GM18508 (cell line): ENCODE measurements around the gene LCN9.

Experiments used
- ATAC-seq: cut with Tn5 transposase; IDR thresholded peaks from one replicate; pipeline ENCODE4 v1.9.1; 2021; ENCODE audit warnings: moderate number of reproducible peaks; ENCODE audit not compliant: insufficient read depth, unreplicated experiment

LCN9 gene

DNA sequence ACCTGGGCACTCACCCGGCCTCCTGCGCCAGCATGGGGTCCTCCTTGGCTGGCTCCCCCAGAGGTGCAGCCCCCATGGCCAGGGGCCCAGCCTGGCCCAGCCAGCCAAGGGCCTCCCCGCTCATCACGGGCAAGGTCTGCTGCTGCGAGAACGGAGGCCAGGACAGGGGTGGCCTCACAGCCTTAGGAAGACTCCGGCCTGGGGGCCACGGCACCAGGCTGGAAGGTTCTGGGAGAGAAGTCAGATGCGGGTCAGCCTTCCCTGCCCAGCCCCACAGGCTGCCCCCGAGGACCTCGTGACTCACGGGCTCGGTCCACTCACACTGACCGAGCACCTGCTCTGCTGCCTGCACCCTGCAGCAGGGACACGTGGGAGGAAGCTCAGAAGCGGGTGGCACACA is 31.9 kb downstream of the LCN9 start:
- no peak for ATAC-seq

DNA sequence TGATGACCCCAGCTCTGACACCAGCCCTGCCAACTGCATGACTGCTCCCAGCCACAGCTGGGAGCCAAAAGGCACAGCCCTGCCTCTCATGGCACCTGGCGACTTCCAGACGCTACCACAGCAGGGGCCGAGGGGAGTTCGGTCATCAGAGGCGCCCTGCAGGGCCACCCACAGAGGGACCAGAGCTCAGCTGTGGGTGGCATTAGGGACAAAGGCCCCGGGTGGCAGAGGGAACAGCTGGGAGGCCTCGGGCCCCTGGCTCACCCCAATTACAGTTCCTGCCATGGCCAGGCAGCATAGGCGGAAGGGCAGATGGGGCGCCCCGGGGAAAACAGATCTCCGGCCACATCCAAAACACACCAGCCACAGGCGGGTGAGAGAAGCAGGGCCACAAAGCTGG is 32.5 kb downstream of the LCN9 start:
- no peak for ATAC-seq

- no peak for ATAC-seq
These were observed 33.3 kb downstream of the LCN9 start for GRCh38 chr9:135696446-135696845.

GRCh38 chr9:135697226-135697625 is 34.1 kb downstream of the LCN9 start:
- ATAC-seq = no peak

DNA sequence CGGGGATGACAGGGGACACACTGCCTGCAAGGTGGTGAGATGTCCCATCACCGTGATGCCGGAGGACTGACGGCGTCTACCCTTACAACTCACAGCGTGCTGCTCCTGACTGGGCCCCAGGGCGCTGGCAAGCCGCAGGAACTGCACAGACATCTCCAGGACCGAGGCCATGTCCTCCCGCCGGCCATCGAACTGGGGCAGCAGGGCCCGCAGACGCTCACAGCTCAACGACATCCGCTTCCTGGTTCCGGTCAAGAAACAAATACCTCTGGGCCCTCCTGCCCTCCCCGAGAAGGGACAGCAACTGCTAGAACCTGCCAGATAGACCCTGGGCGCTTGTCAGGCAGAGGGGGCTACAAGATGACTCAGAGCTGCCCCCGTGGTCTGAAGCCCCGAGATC is 35.1 kb downstream of the LCN9 start:
- ATAC-seq = no peak

DNA sequence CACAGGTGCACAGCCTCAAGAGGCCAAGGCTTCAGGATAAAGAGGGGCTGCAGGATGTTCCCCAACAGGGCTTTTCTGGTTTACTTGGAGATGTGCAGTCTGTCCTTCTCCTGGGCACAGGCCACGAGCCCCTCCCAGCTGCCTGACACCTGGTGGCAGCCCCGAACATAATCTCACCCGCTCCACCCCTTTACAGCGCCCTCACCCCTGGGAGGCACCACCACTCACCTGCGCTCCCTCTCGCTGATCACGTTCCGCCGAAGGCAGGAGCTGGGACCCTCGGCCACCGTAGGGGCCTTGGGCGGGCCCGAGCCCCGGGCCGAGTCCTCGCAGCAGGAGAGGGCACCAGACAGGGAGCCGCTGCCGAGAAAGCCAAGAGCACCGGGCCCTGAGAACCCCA is 35.7 kb downstream of the LCN9 start:
- ATAC-seq = no peak

GRCh38 chr9:135699440-135699839 is 36.3 kb downstream of the LCN9 start, which contains the start of gene SOHLH1:
Gene SOHLH1, minus strand, starts transcription at chr9:135699481. Its CDS starts 14 bp downstream, at chr9:135699467.
- ATAC-seq = no peak

GRCh38 chr9:135700525-135700924 is 37.4 kb downstream of the LCN9 start:
- ATAC-seq = no peak

DNA sequence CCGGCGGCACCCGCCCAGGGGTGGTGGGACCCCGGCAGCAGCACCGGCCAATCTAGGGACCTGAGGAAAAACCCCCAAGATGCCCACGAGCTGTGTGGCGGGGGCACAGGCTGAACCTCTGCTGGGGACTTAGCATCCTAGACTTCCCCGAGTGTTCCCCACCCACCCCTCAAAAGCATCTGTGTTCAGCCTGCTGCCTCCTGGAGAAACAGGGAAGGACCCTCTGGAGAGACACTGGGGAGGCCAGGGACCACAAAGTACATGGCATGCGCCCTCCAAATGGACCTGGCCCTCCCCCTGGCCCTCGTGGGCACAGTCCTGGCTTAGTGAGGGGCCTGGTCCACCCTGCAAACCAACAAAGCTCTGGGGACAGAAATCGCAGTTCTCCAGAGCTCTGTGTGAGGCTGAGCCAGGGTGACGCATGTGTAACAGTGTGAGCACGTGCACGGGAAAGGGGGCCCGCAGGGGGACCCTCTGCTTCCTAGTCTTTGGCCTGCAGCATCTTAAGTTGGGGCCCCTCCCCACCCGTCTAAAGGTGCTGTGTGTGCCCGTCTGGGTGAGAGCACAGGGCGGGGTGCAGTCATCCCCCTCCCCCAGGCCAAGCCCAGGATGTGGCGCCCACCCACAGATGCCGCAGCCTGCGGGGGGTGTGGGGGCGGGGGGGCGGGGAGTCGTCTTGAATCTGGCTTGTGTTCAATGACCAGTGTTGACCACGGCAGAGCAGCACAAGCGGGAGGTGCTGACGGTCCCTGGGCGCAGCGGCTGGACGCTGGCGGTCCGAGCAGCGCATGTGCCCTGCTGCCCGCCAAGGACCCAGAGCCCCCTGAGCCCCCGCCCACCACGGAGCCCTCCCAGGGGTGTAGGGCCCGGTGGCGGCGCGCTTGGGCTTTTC is 38.2 kb downstream of the LCN9 start:
- no peak for ATAC-seq

- no peak for ATAC-seq
These were observed 39.0 kb downstream of the LCN9 start, which contains the start of gene KCNT1 for GRCh38 chr9:135701959-135702721. Gene KCNT1, plus strand, starts transcription at chr9:135702185. Its CDS starts 74 bp downstream, at chr9:135702259.

DNA sequence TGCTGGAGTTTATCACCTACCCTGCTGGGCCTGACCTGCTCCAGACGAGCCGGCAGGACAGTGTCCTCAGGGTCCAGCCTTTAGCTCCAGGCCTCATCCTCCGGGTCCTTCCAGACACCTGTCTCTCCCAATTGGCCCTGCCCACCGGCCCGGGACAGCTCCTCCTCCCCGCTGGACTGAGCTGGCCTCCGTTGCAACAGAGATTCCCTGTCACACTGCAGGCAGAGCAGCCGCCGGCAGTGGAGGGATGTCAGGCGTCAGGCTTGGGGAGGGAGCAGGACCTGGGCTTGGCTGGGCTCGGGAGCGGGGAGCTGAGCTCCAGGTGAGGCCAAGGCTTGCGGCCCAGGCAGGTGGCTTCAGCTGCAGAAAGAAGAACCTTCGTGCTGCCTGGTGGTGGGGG is 40.6 kb downstream of the LCN9 start:
- ATAC-seq = no peak

DNA sequence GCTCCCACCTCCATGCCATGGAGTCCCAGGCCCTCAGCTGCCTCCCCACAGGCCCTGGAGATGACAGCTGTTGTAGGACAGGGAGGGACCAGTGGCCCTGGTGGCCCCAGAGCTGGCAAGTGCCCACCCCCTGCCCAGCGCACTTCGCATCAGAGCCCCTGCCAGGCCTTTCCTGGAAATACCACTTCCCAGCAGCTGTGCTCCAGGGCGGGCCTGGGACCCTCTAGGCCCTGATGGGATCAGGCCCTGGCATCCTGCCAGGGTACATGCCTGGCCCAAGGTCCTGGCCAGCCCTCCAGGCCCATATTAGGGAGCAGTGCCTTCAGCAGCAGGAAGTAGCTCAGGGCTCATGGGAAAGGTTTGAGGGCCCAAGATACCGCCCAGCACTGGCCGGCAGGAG is 41.4 kb downstream of the LCN9 start:
- no peak for ATAC-seq

DNA sequence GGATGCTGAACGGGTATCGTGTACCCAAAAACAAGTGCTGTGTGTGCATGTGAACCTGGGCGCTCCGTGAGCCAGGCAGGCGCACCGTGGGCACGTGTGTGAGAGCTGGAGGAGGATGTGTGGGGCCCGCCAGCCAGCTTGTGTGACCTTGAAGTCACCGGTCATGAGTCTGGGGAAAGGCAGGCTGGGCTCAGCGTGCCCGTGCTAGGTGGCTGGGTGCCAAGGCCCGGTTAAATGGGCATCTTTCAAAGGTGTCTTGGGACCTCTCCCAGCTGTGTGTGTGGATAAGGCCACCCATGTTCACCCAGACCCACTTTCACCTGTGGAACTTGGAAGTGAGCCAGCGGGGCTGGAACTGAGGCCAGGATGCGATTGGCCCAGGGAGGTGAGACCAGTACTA is 42.3 kb downstream of the LCN9 start:
- no peak for ATAC-seq

DNA sequence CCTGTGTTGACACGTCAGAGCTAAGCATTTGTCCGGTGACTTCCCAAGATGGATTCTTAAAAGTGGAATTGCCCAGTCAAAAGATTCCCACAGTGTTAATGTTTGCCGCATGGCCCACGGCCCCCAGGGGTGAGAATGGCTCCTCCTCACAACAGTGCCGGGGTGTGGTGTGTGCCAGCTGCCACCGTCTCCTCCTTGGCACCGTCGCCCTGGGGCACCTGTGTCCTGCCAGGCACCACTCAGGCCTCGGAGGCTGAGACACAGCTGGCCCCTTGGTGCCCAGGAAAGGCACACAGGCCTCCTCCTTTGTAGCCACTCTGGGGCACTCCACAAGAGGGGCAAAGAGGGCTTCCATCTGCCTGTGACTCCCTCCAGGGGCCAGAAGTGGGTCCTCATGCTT is 43.2 kb downstream of the LCN9 start:
- no peak for ATAC-seq

DNA sequence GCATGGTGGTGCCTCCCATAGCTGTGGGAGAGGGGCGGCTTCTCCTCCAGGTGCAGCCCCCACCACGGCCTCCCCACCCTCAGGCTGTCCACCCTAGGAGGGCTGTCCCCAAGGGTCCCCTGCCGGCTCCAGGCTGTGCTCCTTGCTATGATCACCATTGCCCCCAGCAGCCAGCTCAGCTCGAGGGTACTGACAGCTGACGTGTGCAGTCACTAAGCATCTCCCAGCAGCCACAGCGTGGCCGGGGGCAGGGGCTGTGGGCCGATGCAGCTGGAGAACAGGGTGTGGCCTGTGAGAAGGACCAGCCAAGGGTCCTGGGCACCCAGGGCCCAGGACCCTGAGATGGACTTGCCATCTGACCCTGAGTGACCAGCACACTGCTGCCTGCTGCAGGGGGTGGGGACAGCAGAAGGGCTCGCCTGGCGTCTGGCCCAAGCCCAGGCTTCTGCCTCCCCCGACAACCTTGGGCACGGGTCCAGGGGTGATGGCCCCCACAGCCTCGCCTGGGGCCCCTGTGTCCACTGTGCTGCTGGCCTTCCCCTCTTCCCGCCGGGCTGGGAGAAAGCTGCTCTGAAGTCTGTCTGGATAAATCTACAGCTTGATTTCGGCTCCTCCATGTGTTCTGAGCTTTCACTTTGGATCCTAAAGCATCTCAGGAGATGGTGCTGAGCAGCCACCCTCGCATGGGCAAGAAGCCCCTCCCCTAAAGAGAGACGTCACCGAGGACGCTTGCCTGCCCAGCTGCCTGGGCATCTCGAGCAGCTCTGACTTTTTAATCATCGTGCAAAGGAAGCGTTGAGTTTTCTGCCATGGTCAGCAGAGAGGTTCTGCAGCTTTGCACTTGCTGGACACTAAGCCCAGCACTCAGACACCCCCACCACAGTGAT is 44.4 kb downstream of the LCN9 start:
- no peak for ATAC-seq

DNA sequence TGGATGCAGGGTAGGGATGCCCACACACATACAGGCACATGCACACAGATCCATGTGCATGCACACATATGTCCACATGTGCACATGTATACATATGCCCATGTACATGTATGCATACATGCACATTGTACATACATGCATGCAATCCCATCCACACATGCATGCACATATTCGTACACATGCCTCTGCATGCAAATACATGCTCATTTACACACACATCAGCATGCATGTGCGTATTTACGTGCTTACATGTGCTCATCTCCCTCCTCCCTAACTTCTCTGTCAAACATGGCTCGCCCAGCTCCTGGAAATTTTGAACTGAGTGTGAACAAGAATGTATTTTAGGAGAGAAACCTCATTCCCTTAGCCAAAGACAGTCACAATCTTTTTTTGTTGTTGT is 45.1 kb downstream of the LCN9 start:
- no peak for ATAC-seq

GRCh38 chr9:135711391-135711790 is 48.3 kb downstream of the LCN9 start:
- ATAC-seq = no peak

DNA sequence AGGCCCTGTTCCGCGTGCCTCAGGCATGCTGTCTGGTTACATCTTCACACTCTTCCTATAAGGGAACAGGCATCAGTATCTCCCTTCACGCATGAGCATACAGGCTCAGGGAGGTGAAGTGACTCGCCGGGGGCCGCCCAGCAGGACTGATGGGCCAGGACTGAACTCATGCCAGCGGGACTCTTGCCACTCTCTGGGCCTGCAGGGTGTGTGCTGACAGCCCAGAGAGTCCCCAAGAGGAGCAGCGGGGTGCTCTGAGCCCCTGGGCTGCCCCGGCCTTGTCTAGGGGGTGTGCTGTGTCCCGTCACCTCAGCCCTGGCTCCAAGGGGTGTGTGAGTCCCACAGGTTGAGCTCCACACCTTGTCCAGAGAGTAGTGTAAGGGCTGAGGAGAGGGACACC is 48.8 kb downstream of the LCN9 start:
- no peak for ATAC-seq

DNA sequence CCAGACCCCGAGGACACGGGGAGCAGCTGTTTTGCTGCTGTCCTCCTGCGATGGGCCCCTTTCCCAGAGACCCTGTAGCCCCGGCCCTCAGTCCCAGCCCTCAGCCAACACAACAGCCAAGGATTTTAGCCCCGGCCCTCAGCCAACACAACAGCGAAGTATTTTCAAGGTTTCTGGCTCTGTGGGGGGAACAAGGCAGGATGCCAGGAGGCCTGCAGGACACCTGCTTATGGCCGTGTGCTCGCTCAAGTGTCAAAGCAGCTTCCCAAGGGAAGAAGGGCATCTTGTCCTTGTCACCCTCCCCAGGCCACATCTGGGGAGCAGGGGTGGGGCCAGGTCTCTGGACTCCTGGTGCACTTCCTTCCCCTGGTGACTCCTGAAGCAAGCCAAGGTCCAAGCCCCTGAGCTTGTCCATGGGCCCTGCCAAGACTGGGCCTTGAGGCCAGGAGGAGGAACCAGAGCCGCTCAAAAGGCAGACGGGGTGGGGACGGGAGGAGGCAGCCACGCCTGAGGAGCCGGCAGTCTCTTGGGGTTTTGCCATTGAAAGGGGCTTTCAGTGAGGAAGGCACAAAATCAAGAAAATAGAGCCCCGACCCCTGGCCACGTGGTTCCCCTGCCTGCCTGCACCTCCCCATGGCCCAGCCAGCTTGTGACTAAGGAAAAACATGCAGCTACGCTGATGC is 49.6 kb downstream of the LCN9 start:
- no peak for ATAC-seq
